Measurements from ENCODE around the gene ATG4D.

DNA sequence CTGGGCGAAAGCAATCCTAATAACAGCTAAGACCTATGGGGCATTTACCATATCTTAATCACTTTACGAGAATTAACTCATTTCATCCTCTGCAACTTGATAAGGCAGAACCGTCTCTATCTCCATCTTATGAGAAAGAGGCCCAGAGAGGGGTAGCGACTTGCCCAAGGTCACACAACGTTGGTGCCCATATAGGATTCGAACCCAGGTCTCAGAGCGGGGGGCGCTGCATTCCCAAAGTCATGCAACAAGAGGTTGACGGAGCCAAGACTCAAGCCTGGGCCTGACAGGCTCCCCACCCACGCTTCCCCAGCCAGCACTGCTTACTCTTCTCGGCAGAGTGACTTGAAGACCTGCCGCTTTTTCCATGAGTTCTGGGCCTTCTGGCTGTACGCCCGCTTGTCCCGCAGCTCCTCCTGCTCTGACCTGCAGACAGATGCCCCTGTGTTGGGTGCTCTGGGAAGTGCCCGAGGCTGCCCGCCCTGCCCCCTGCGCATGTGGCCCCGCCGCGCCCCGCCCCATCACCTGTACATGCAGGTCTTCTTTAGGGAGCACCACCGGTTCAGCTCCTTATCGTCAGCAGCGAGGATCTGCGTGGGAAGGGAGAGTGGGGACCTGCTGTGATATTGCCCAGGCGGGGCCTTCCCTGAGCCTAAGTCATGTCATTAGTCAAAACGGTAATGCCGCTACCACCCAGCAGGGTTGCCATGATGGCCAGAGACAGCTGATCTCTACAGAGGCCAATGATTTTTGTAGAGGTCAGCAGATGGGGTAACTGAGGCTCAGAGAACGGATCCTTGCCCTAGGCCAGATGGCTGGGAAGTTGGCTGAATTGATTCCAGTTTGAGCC lies 11.3 kb downstream of the ATG4D start:
- TF ChIP-seq, protein P1, sequence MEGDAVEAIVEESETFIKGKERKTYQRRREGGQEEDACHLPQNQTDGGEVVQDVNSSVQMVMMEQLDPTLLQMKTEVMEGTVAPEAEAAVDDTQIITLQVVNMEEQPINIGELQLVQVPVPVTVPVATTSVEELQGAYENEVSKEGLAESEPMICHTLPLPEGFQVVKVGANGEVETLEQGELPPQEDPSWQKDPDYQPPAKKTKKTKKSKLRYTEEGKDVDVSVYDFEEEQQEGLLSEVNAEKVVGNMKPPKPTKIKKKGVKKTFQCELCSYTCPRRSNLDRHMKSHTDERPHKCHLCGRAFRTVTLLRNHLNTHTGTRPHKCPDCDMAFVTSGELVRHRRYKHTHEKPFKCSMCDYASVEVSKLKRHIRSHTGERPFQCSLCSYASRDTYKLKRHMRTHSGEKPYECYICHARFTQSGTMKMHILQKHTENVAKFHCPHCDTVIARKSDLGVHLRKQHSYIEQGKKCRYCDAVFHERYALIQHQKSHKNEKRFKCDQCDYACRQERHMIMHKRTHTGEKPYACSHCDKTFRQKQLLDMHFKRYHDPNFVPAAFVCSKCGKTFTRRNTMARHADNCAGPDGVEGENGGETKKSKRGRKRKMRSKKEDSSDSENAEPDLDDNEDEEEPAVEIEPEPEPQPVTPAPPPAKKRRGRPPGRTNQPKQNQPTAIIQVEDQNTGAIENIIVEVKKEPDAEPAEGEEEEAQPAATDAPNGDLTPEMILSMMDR (IDR thresholded peaks at IDR 0.05), result no peak
- no peak for TF ChIP-seq ZFX (IDR thresholded peaks at IDR 0.05; ENCODE audit: borderline replicate concordance)
